SK-N-SH (cell line): ENCODE results near the gene WDR53.

ENCODE experiments used
- CTCF ChIP-seq: fragments of 200-600 bp; sonication (generic); IDR thresholded peaks from 2 replicates; pipeline ENCODE4 v1.6.1; 2017; ENCODE audit warnings: antibody characterized with exemption, mild to moderate bottlenecking, moderate library complexity
- IRF3 ChIP-seq: fragments of 150-350 bp; IDR thresholded peaks from 2 replicates; pipeline ENCODE4 v1.6.1; 2016; ENCODE audit warnings: mild to moderate bottlenecking, low read depth, low read length
- JUND ChIP-seq: IDR thresholded peaks from 2 replicates; pipeline ENCODE4 v1.4.0; 2012
- MAX ChIP-seq: IDR thresholded peaks from 2 replicates; pipeline ENCODE4 v1.4.0; 2012; ENCODE audit warnings: low read depth
- NFIC ChIP-seq: IDR thresholded peaks from 2 replicates; pipeline ENCODE4 v1.4.0; 2012; ENCODE audit warnings: borderline replicate concordance
- POLR2AphosphoS5 ChIP-seq: IDR thresholded peaks from 2 replicates; pipeline ENCODE4 v1.6.1; 2012; ENCODE audit warnings: low read depth, low read length
- RAD21 ChIP-seq: IDR thresholded peaks from 2 replicates; pipeline ENCODE4 v1.6.1; 2012; ENCODE audit warnings: mild to moderate bottlenecking, low read length
- SMC3 ChIP-seq: IDR thresholded peaks from 2 replicates; pipeline ENCODE4 v1.6.1; 2012; ENCODE audit warnings: low read depth, low read length, improper control_type of control experiment
- ZBTB33 ChIP-seq: IDR thresholded peaks from 2 replicates; pipeline ENCODE4 v1.4.0; 2012; ENCODE audit warnings: low read depth, borderline replicate concordance

- TF ChIP-seq CTCF, result no peak
- TF ChIP-seq NFIC, result no peak
- TF ChIP-seq IRF3, result no peak
- TF ChIP-seq JUND, result no peak
- no peak for TF ChIP-seq POLR2AphosphoS5
- no peak for TF ChIP-seq MAX
- no peak for TF ChIP-seq RAD21
- TF ChIP-seq SMC3, result no peak
- no peak for TF ChIP-seq ZBTB33
Measured at GRCh38 chr3:196553551-196553950, 14.8 kb downstream of the WDR53 start.
